GM12878 (cell line): ENCODE data around the gene TADA2A. TPM values are rescaled to one million over a fixed set of nuclear protein-coding genes. Genes with fewer than 3 reads are reported as not detected.
A peak's percentile ranks its signal among the peaks of the same experiment; 100 is the strongest.

ENCODE experiments used
- ATAC-seq: fragments of 200-7000 bp; cut with Tn5 transposase; 3 replicates; pipeline ENCODE4 v1.9.1; 2020; ENCODE audit warnings: mild to moderate bottlenecking, moderate library complexity
- BruUV-seq: library from RNA; stranded (reverse); fragments of 400-500 nt; replicated peaks from 2 replicates; lab custom pipeline; 2021; lab: Mats Ljungman, UMichigan
- CTCF ChIA-PET: fragments of 300-600 bp; sonication (Branson Sonifier 250); formaldehyde crosslinking; extraction: SDS; loops from one replicate; lab custom pipeline; 2021; ENCODE audit warnings: inconsistent platforms; lab: Yijun Ruan, JAX
- POLR2A ChIA-PET: fragments of 350-600 bp; formaldehyde crosslinking; extraction: SDS; loops from one replicate; lab custom pipeline; 2021; ENCODE audit warnings: inconsistent platforms; lab: Charles Lee
- RAD21 ChIA-PET: fragments of 300-600 bp; sonication (Branson Sonifier 250); formaldehyde crosslinking; loops from one replicate; lab custom pipeline; 2023; ENCODE audit warnings: antibody characterized with exemption; ENCODE audit not compliant: unreplicated experiment; lab: Charles Lee
- SMC1A ChIA-PET: fragments of 300-600 bp; sonication (Branson Sonifier 250); formaldehyde crosslinking; loops from one replicate; lab custom pipeline; 2023; ENCODE audit not compliant: unreplicated experiment, uncharacterized antibody; lab: Charles Lee
- DNase-seq: peaks from one replicate; pipeline ENCODE4 v3.0.0-alpha.2; 2011; ENCODE audit warnings: low read depth, low spot score
- FAIRE-seq: peaks from 3 replicates; lab custom pipeline; 2011; peaks lifted over from hg19 to GRCh38; lab: Jason Lieb, UNC
- H2AFZ ChIP-seq: 2 replicates; pipeline ENCODE4 v1.6.0; 2011; ENCODE audit warnings: low read depth, low read length, control low read depth; ENCODE audit not compliant: control insufficient read depth
- H3K27ac ChIP-seq: 2 replicates; pipeline ENCODE4 v1.5.1; 2011; ENCODE audit warnings: control low read depth; ENCODE audit not compliant: control insufficient read depth, insufficient read depth
- H3K27me3 ChIP-seq, 2 experiments: replicated peaks in 1 of 2; 2 replicates each; pipeline versions ENCODE4 v1.6.0 to v1.6.1; 2011; ENCODE audit warnings: low read length in 1 of 2; ENCODE audit not compliant: control insufficient read depth in 2 of 2, insufficient read depth in 2 of 2
- H3K36me3 ChIP-seq, 2 experiments: 2 replicates each; pipeline ENCODE4 v1.5.1; 2011; ENCODE audit warnings: low read length in 1 of 2; ENCODE audit not compliant: control insufficient read depth in 2 of 2, insufficient read depth in 2 of 2
- H3K4me1 ChIP-seq: 2 replicates; pipeline ENCODE4 v1.6.1; 2011; ENCODE audit warnings: mild to moderate bottlenecking, low read length, moderate library complexity, mixed read lengths; ENCODE audit not compliant: control insufficient read depth, insufficient read depth
- H3K4me2 ChIP-seq: 2 replicates; pipeline ENCODE4 v1.6.0; 2011; ENCODE audit warnings: control low read depth; ENCODE audit not compliant: control insufficient read depth, insufficient read depth
- H3K4me3 ChIP-seq: fragments of 200-600 bp; sonication (generic); 2 replicates; pipeline ENCODE4 v1.5.1; 2016
- H3K79me2 ChIP-seq: 2 replicates; pipeline ENCODE4 v1.6.0; 2011; ENCODE audit warnings: low read length; ENCODE audit not compliant: control insufficient read depth, insufficient read depth
- H3K9ac ChIP-seq: 2 replicates; pipeline ENCODE4 v1.8.0; 2011; ENCODE audit warnings: low read length, control low read depth, mixed read lengths; ENCODE audit not compliant: control insufficient read depth, insufficient read depth
- H3K9me3 ChIP-seq: replicated peaks from 3 replicates; pipeline ENCODE4 v1.5.1; 2011; ENCODE audit warnings: mild to moderate bottlenecking, low read length; ENCODE audit not compliant: control insufficient read depth, insufficient read depth
- H4K20me1 ChIP-seq: 2 replicates; pipeline ENCODE4 v1.6.0; 2011; ENCODE audit not compliant: control insufficient read depth, insufficient read depth
- CHD1 ChIP-seq: IDR thresholded peaks from 2 replicates; pipeline ENCODE4 v1.6.1; 2012; ENCODE audit warnings: low read depth, low read length, improper control_type of control experiment
- CHD4 ChIP-seq: fragments of 200-600 bp; sonication (generic); IDR thresholded peaks from 2 replicates; pipeline ENCODE4 v1.6.1; 2016; ENCODE audit warnings: mild to moderate bottlenecking
- ETV6 ChIP-seq, 2 experiments: fragments of 450-650 bp in 1 of 2; IDR thresholded peaks in 1 of 2; conservative IDR thresholded peaks in 1 of 2; 2 replicates each; pipeline ENCODE4 v1.6.1; 2014; ENCODE audit warnings: antibody characterized with exemption in 1 of 2, borderline replicate concordance in 1 of 2, low read depth in 1 of 2, mild to moderate bottlenecking in 1 of 2, moderate library complexity in 1 of 2
- HDAC6 ChIP-seq: fragments of 200-600 bp; sonication (generic); IDR thresholded peaks from one replicate; pipeline ENCODE4 v1.8.0; 2017; ENCODE audit warnings: antibody characterized with exemption; ENCODE audit not compliant: unreplicated experiment
- IKZF1 ChIP-seq: fragments of 450-650 bp; conservative IDR thresholded peaks from 2 replicates; pipeline ENCODE4 v1.6.1; 2017; ENCODE audit warnings: antibody characterized with exemption, mild to moderate bottlenecking
- IKZF2 ChIP-seq, 2 experiments: fragments of 450-650 bp; IDR thresholded peaks; 2 replicates each; pipeline ENCODE4 v1.6.1; 2017; ENCODE audit warnings: mild to moderate bottlenecking in 2 of 2, moderate library complexity in 2 of 2
- NR2C1 ChIP-seq: fragments of 450-650 bp; IDR thresholded peaks from 2 replicates; pipeline ENCODE4 v1.6.1; 2017; ENCODE audit warnings: antibody characterized with exemption, mild to moderate bottlenecking, moderate library complexity
- POLR2AphosphoS5 ChIP-seq: IDR thresholded peaks from 2 replicates; pipeline ENCODE4 v1.6.1; 2011; ENCODE audit warnings: mild to moderate bottlenecking, low read length, inconsistent platforms
- POU2F2 ChIP-seq: IDR thresholded peaks from 3 replicates; pipeline ENCODE4 v1.6.1; 2011; ENCODE audit warnings: low read depth, mild to moderate bottlenecking, low read length, borderline replicate concordance
- RB1 ChIP-seq: fragments of 450-650 bp; formaldehyde crosslinking; IDR thresholded peaks from 2 replicates; pipeline ENCODE4 v1.6.1; 2017; ENCODE audit warnings: mild to moderate bottlenecking, borderline replicate concordance
- RUNX3 ChIP-seq: IDR thresholded peaks from 2 replicates; pipeline ENCODE4 v1.6.1; 2012; ENCODE audit warnings: low read length, inconsistent platforms
- SIX5 ChIP-seq: IDR thresholded peaks from 2 replicates; pipeline ENCODE4 v1.6.1; 2011; ENCODE audit warnings: mild to moderate bottlenecking, low read depth, low read length, moderate library complexity; ENCODE audit not compliant: severe bottlenecking
- WGBS: methylation state at CpG from one replicate; pipeline ENCODE4 v1.1.6; 2016; ENCODE audit warnings: low lambda C conversion rate; ENCODE audit not compliant: insufficient replicate concordance, insufficient coverage; ENCODE audit errors: missing lambda C conversion rate; 5-methylcytosine and 5-hydroxymethylcytosine counted together
- in situ Hi-C: fragments of 300-500 bp; cut with MboI; formaldehyde crosslinking; loops from 9 replicates; pipeline ENCODE4 v1.14.3; 2018; ENCODE audit warnings: mixed read lengths
- intact Hi-C: fragments of 100-400 bp; cut with micrococcal nuclease; formaldehyde crosslinking; loops from one replicate; pipeline ENCODE4 v1.14.2; 2022; ENCODE audit not compliant: unreplicated experiment
- polyA plus RNA-seq, 11 experiments: library from polyadenylated mRNA; depleted of rRNA in 4 of 11; unstranded in 6 of 11; stranded (reverse) in 5 of 11; fragments of >200 nt; fragmentation: Nextera tagmentation in 4 of 11; fragmentation: Illumina TruSeq in 1 of 11; extraction: Ambion mirVana in 4 of 11; extraction: Trizol in 1 of 11; gene quantifications; 1 replicate in 1 of 11; 2 replicates in 10 of 11; pipeline versions ENCODE4 v1.2.1 to v1.2.3, GENCODE V29; 2011 to 2016; ENCODE audit warnings: inconsistent platforms in 2 of 11, missing spikeins in 2 of 11, low read depth in 1 of 11
- total RNA-seq, 4 experiments: library from RNA; depleted of rRNA in 3 of 4; stranded (reverse); fragments of >200 nt in 3 of 4; fragmentation: Illumina TruSeq in 1 of 4; extraction: Trizol in 1 of 4; gene quantifications; 2 replicates each; pipeline versions ENCODE4 v1.2.1 to v1.2.3, GENCODE V29; 2013 to 2021
- TF ChIP-seq, protein P1 (sequence below): fragments of 450-650 bp; IDR thresholded peaks from 2 replicates; pipeline ENCODE4 v1.6.1; 2016; ENCODE audit warnings: mild to moderate bottlenecking

Gene TADA2A
- total and polyA plus RNA-seq, 10 of the 15 experiments (the other 5 are each of a cell fraction or from before 2014, with no cell fraction given): 19.6 to 43.8 (median 34.1) TPM

GRCh38 chr17:37490638-37491614 is 84.2 kb downstream of the TADA2A start:
- ChIA-PET RAD21 (interaction anchor here (0.8 to 2.4 kb wide), 5 partner anchors 45 to 119 kb away, joined by 3 to 10 read pairs (median 3); partner anchors contain the start of gene SYNRG), POLR2A (interaction anchor here (0.7 to 1.3 kb wide), 3 partner anchors 83 to 119 kb away, joined by 3 to 5 read pairs (median 3); partner anchors contain the start of gene SYNRG), CTCF (interaction anchor here (0.7 to 2.5 kb wide), 9 partner anchors 37 to 136 kb away, joined by 3 to 10 read pairs (median 3); no protein-coding TSS in a partner anchor), SMC1A (interaction anchor here (0.8 to 2.2 kb wide), 11 partner anchors 9 to 119 kb away, joined by 3 to 14 read pairs (median 4); partner anchors contain the start of genes ACACA, SYNRG and TADA2A)
- no peak for DNase-seq
- Histone ChIP-seq H2AFZ (peak overlapping the region; percentile 82), H3K27me3 (no peaks in the 10 kb centered on the region), H3K4me1 (peaks cover 17% of the 10 kb centered on the region), H3K36me3 (no peaks in the 10 kb centered on the region), H3K79me2 (peaks cover 13% of the 10 kb centered on the region), H4K20me1 (no peaks in the 10 kb centered on the region), H3K9ac (peak overlapping the region; percentile 62), H3K27ac (0 out of 2 replicates have a peak overlapping the region, but pooled peaks have one; percentile 16), H3K9me3 (no peaks in the 10 kb centered on the region), H3K4me2 (peak overlapping the region; percentile 82), H3K4me3 (peak overlapping the region; percentile 92)
- intact Hi-C loops (loop anchor here (5.0 kb wide), 1 partner anchor 84 kb away; the partner anchor contains the start of genes ACACA and TADA2A), in situ Hi-C loops (no loop called here)
- 5% methylated on average over 24 of the region's 24 CpGs for WGBS
- TF ChIP-seq HDAC6 (no peak), ETV6 (conservative IDR thresholded peaks at IDR 0.05 in 1 of 2, IDR thresholded peaks at IDR 0.05 in 1 of 2; ENCODE audit: borderline replicate concordance in 1 of 2, low read depth in 1 of 2) (no peak), POU2F2 (no peak), SIX5 (no peak), IKZF1 (peak; percentile 57), POLR2AphosphoS5 (0 out of 2 replicates have a peak, but pooled peaks have one; percentile 5), NR2C1 (no peak), CHD4 (no peak), RB1 (no peak), IKZF2 (IDR thresholded peaks at IDR 0.05) (0 out of 4 replicates have a peak, but pooled peaks of 1 of the 2 experiments have one; percentile 47), RUNX3 (0 out of 2 replicates have a peak, but pooled peaks have one; percentile 6), CHD1 (no peak)
- TF ChIP-seq, protein P1, sequence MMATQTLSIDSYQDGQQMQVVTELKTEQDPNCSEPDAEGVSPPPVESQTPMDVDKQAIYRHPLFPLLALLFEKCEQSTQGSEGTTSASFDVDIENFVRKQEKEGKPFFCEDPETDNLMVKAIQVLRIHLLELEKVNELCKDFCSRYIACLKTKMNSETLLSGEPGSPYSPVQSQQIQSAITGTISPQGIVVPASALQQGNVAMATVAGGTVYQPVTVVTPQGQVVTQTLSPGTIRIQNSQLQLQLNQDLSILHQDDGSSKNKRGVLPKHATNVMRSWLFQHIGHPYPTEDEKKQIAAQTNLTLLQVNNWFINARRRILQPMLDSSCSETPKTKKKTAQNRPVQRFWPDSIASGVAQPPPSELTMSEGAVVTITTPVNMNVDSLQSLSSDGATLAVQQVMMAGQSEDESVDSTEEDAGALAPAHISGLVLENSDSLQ: no peak
- peak; percentile 54 for ATAC-seq
- BruUV-seq: TSS peak; percentile 65
- FAIRE-seq: no peak
